ENCODE data around the gene MAMDC2. TPM values are rescaled to one million over a fixed set of nuclear protein-coding genes. Genes with fewer than 3 reads are reported as not detected.
A peak's percentile ranks its signal among the peaks of the same experiment; 100 is the strongest.

The MAMDC2 gene
- total RNA-seq, 2 donors from 2014 or later, result 28.8 to 32.5 TPM

GRCh38 chr9:70114898-70115297, 71.2 kb downstream of the MAMDC2 start:
- Histone ChIP-seq H3K27me3 (no peaks in the 10 kb centered on the region), H3K27ac (no peak overlapping the region), H3K4me3 (no peak overlapping the region), H3K36me3 (peaks cover 7% of the 10 kb centered on the region), H3K4me1 (peaks cover 0 to 18% of the 10 kb centered on the region in 2 donors), H3K9me3 (no peaks in the 10 kb centered on the region)
- no peak for TF ChIP-seq CTCF (IDR thresholded peaks at IDR 0.05)
- no peak for DNase-seq (ENCODE audit: low spot score)

- H3K36me3 ChIP-seq, result peaks cover 10% of the 10 kb centered on the region
- DNase-seq (ENCODE audit: low spot score), result no peak
- no peak for TF ChIP-seq CTCF (IDR thresholded peaks at IDR 0.05)
- H3K27ac ChIP-seq, result no peak overlapping the region
- no peaks in the 10 kb centered on the region for H3K27me3 ChIP-seq
- no peak overlapping the region for H3K4me3 ChIP-seq
- H3K9me3 ChIP-seq, result no peaks in the 10 kb centered on the region
- peaks cover 0 to 8% of the 10 kb centered on the region in 2 donors for H3K4me1 ChIP-seq
Observed at GRCh38 chr9:70117835-70118319, 74.2 kb downstream of the MAMDC2 start.

GRCh38 chr9:70119786-70120185, 76.1 kb downstream of the MAMDC2 start:
- no peak for DNase-seq (ENCODE audit: low spot score)
- Histone ChIP-seq H3K9me3 (no peaks in the 10 kb centered on the region), H3K27me3 (no peaks in the 10 kb centered on the region), H3K36me3 (peaks cover 8% of the 10 kb centered on the region), H3K4me1 (peaks cover 0 to 5% of the 10 kb centered on the region in 2 donors), H3K27ac (peak overlapping the region; percentile 56 to 71), H3K4me3 (no peak overlapping the region)
- TF ChIP-seq CTCF (IDR thresholded peaks at IDR 0.05), result no peak

GRCh38 chr9:70120834-70121510, 77.3 kb downstream of the MAMDC2 start:
- peak in 1 of 2 donors; percentile 49 for TF ChIP-seq CTCF (IDR thresholded peaks at IDR 0.05)
- Histone ChIP-seq H3K27me3 (no peaks in the 10 kb centered on the region), H3K36me3 (peaks cover 7% of the 10 kb centered on the region), H3K4me1 (peaks cover 0 to 6% of the 10 kb centered on the region in 2 donors), H3K27ac (peak overlapping the region; percentile 56 to 71), H3K4me3 (no peak overlapping the region), H3K9me3 (no peaks in the 10 kb centered on the region)
- peak; percentile 94 for DNase-seq (ENCODE audit: low spot score)

- peaks cover 7% of the 10 kb centered on the region for H3K36me3 ChIP-seq
- H3K4me1 ChIP-seq, result peaks cover 0 to 16% of the 10 kb centered on the region in 2 donors
- DNase-seq (ENCODE audit: low spot score), result no peak
- no peaks in the 10 kb centered on the region for H3K9me3 ChIP-seq
- no peak overlapping the region for H3K4me3 ChIP-seq
- no peaks in the 10 kb centered on the region for H3K27me3 ChIP-seq
- TF ChIP-seq CTCF (IDR thresholded peaks at IDR 0.05), result no peak
- H3K27ac ChIP-seq, result peak overlapping the region; percentile 56 to 71
Observed at GRCh38 chr9:70121818-70122436, 78.3 kb downstream of the MAMDC2 start.
